Kidney (tissue), 14 donors: ENCODE measurements around the gene S100Z. TPM values are rescaled to one million over a fixed set of nuclear protein-coding genes. Genes with fewer than 3 reads are reported as not detected.

ENCODE experiments used
- DNase-seq, 5 donors: peaks; one replicate each; pipeline ENCODE4 v3.0.0-alpha.2; 2013 to 2020
- FAIRE-seq: peaks from 2 replicates; lab custom pipeline; 2012; peaks lifted over from hg19 to GRCh38; lab: Jason Lieb, UNC
- H3K27ac ChIP-seq, 2 donors: one replicate each; pipeline ENCODE4 v1.7.0; 2013; ENCODE audit warnings: low read depth in 2 of 2, low read length in 2 of 2, inconsistent platforms in 1 of 2
- H3K27me3 ChIP-seq: one replicate; pipeline ENCODE4 v1.7.1; 2013; ENCODE audit warnings: low read length, inconsistent platforms; ENCODE audit not compliant: control insufficient read depth, insufficient read depth
- H3K36me3 ChIP-seq, 3 donors: one replicate each; pipeline versions ENCODE4 v1.7.0 to v1.7.1; 2013; ENCODE audit warnings: low read length in 3 of 3, control low read depth in 1 of 3, inconsistent platforms in 1 of 3; ENCODE audit not compliant: insufficient read depth in 3 of 3, control insufficient read depth in 2 of 3
- H3K4me1 ChIP-seq, 3 donors: one replicate each; pipeline versions ENCODE4 v1.7.0 to v1.7.1; 2013; ENCODE audit warnings: low read length in 3 of 3, inconsistent platforms in 1 of 3, low read depth in 1 of 3; ENCODE audit not compliant: control insufficient read depth in 2 of 3, insufficient read depth in 2 of 3
- H3K4me3 ChIP-seq, 3 donors: one replicate each; pipeline versions ENCODE4 v1.7.0 to v1.8.1; 2013; ENCODE audit warnings: low read length in 3 of 3, control low read depth in 1 of 3, inconsistent platforms in 1 of 3
- H3K9ac ChIP-seq, 3 donors: one replicate each; pipeline versions ENCODE4 v1.7.0 to v1.7.1; 2013; ENCODE audit warnings: low read length in 3 of 3, control low read depth in 1 of 3, inconsistent platforms in 1 of 3
- H3K9me3 ChIP-seq, 3 donors: one replicate each; pipeline versions ENCODE4 v1.7.0 to v1.7.1; 2013; ENCODE audit warnings: low read length in 3 of 3, control low read depth in 1 of 3, inconsistent platforms in 1 of 3; ENCODE audit not compliant: control insufficient read depth in 2 of 3, insufficient read depth in 1 of 3
- CTCF ChIP-seq: IDR thresholded peaks from 3 replicates; pipeline ENCODE4 v1.5.1; 2012; ENCODE audit warnings: mild to moderate bottlenecking, moderate library complexity, borderline replicate concordance; ENCODE audit not compliant: insufficient read depth; ENCODE audit errors: extremely low read depth
- intact Hi-C: fragments of 100-400 bp; cut with DNase I; formaldehyde crosslinking; loops from one replicate; pipeline ENCODE4 v1.11.1; 2022
- polyA plus RNA-seq: library from polyadenylated mRNA; stranded (reverse); fragments of 350-450 nt; fragmentation: Illumina TruSeq; extraction: RNeasy Lipid Tissue Mini Kit (QIAGEN cat#74804); gene quantifications from one replicate; pipeline ENCODE4 v1.2.3, GENCODE V29; 2014; ENCODE audit warnings: low read depth, low replicate concordance; ENCODE audit not compliant: insufficient read depth
- total RNA-seq: library from RNA; stranded (reverse); fragmentation: NEBNext Ultra II Directional; extraction: Animal tissue kit (Norgen Biotek cat#: 25700); gene quantifications from one replicate; pipeline ENCODE4 v1.2.1, GENCODE V29; 2021
- donor health status: control.
- donor health status: control.
- donor health status: control.
- donor health status: control.
- donor health status: control.
- donor health status: DM: yes; HTN: yes; CAD: no.
- donor health status: Normal renal cell carcinoma (clear cell type).

S100Z gene
- total and polyA plus RNA-seq, 2 donors from 2014 or later = 0.69 to 1.2 TPM

GRCh38 chr5:76838481-76839261 lies 11.1 kb upstream of the S100Z start:
- no peaks in the 10 kb centered on the region for H3K9me3 ChIP-seq
- DNase-seq (peak in 3 of 5 donors; percentile 35 to 75 (median 72)), FAIRE-seq (no peak)
- H3K4me1 ChIP-seq = peaks cover 0 to 5% (median 5%) of the 10 kb centered on the region in 3 donors
- no peak overlapping the region for H3K4me3 ChIP-seq
- intact Hi-C loops = no loop called here
- no peak for TF ChIP-seq CTCF
- H3K27me3 ChIP-seq = no peaks in the 10 kb centered on the region
- no peak overlapping the region for H3K27ac ChIP-seq
- no peak overlapping the region for H3K9ac ChIP-seq
- peaks cover 0 to under 1% (median 0%) of the 10 kb centered on the region in 3 donors for H3K36me3 ChIP-seq

GRCh38 chr5:76841361-76841760 lies 8.5 kb upstream of the S100Z start:
- no peak overlapping the region for H3K9ac ChIP-seq
- H3K27me3 ChIP-seq = no peaks in the 10 kb centered on the region
- no peaks in the 10 kb centered on the region for H3K36me3 ChIP-seq
- intact Hi-C loops = no loop called here
- H3K4me1 ChIP-seq = peaks cover 0 to 5% (median 5%) of the 10 kb centered on the region in 3 donors
- FAIRE-seq (no peak), DNase-seq (no peak)
- no peak overlapping the region for H3K4me3 ChIP-seq
- no peaks in the 10 kb centered on the region for H3K9me3 ChIP-seq
- TF ChIP-seq CTCF = no peak
- no peak overlapping the region for H3K27ac ChIP-seq

GRCh38 chr5:76845890-76846289 lies 3.9 kb upstream of the S100Z start:
- no peak for DNase-seq
- no peak for TF ChIP-seq CTCF
- intact Hi-C loops = no loop called here

More at GRCh38 chr5:76845890-76846289, 3.9 kb upstream of the S100Z start:
- Histone ChIP-seq H3K9ac (no peak overlapping the region), H3K4me3 (no peak overlapping the region), H3K27ac (no peak overlapping the region), H3K36me3 (no peaks in the 10 kb centered on the region), H3K27me3 (no peaks in the 10 kb centered on the region), H3K4me1 (no peaks in the 10 kb centered on the region), H3K9me3 (no peaks in the 10 kb centered on the region)
- no peak for FAIRE-seq
